Subcutaneous adipose tissue (tissue), 4 donors: ENCODE results near the gene MIB1. TPM values are rescaled to one million over a fixed set of nuclear protein-coding genes. Genes with fewer than 3 reads are reported as not detected.

Experiments used
- total RNA-seq, 4 donors: library from RNA; depleted of rRNA; stranded (reverse); fragments of >200 nt; gene quantifications; one replicate each; pipeline ENCODE4 v1.1.0, GENCODE V29; 2016
- TF ChIP-seq, protein P1 (sequence below): fragments of 450-650 bp; IDR thresholded peaks from one replicate; pipeline ENCODE4 v1.5.1; 2016; ENCODE audit warnings: low read depth, mild to moderate bottlenecking, control low read depth, antibody characterized with exemption, moderate library complexity

Gene MIB1
- total RNA-seq, 4 donors from 2014 or later = 28.4 to 38.5 (median 34.0) TPM

DNA sequence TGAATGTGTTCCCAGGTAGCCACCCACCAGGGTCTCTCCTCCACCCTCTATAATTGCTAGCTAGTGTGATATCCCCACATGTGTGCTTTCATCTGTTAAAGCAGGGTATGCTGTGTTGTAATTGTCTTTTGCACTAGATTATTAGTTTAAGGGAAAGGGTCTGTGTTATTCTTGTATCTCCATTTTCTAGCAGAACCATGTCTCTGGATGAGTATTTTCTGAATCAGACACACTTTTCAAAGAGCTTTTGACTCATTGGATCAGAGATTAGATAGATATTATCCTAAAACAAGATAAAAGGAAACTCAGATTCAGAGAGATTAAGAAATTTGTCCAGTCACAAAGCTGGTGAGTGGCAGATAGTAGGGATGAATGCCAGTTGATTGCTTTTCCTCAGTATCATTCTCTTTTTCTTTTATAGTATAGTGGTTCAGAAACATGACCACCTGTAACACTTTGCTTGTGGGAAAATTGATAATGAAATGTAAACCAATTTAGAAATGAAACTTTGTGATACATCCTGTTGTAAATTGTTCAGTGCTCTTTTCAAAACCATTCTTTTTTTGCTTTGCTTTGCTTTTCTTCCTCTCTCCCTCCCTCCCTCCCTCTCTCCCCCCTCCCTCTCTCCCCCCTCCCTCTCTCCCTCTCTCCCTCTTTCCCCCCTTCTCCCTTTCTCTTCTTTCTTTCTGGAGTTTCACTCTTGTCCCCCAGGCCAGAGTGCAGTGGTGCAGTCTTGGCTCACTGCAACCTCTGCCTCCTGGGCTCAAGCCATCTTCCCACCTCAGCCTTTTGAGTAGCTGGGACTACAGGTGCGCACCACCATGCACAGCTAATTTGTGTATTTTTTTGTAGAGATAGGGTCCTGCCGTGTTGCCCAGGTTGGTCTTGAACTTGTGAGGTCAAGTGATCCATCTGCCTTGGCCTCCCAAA, 7.4 kb downstream of the MIB1 start:
- TF ChIP-seq, protein P1, sequence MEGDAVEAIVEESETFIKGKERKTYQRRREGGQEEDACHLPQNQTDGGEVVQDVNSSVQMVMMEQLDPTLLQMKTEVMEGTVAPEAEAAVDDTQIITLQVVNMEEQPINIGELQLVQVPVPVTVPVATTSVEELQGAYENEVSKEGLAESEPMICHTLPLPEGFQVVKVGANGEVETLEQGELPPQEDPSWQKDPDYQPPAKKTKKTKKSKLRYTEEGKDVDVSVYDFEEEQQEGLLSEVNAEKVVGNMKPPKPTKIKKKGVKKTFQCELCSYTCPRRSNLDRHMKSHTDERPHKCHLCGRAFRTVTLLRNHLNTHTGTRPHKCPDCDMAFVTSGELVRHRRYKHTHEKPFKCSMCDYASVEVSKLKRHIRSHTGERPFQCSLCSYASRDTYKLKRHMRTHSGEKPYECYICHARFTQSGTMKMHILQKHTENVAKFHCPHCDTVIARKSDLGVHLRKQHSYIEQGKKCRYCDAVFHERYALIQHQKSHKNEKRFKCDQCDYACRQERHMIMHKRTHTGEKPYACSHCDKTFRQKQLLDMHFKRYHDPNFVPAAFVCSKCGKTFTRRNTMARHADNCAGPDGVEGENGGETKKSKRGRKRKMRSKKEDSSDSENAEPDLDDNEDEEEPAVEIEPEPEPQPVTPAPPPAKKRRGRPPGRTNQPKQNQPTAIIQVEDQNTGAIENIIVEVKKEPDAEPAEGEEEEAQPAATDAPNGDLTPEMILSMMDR = no peak

DNA sequence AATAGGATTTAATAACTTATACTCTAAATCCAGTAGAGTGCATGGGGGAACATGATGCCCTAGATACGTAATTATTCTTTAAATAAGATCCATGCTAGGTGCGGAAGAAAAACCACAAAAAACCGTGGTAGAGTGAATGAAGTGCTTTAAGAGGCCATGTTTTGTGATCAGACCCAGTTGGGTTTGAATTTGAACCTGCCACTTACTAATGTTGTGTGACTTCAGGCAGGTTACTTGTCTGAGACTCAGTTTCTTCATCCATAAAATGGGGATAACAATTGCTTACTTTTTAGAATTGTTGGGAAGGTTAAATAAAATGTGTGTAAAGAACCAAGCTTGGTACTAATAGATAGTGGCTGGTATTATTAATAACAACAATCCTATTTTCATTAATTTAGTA, 17.2 kb downstream of the MIB1 start:
- TF ChIP-seq, protein P1 = no peak

DNA sequence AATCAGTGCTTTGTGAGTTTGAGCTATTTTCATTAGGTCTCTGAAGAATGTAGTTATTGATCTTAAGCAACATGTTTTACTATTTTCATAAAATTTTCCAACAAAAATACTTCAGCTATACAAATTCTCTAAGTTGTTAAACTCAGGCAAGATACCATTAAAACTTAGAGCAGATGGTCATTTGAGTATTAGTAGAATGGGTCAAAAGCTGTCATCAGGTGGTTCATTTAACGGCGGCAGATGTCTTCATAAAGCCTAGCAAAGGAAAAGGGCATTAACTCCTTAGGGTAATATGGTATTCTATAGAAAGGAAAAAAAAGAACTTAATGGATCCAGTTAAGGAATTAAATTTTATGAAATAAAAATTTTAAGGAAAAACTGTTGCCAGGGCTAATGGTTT, 19.2 kb downstream of the MIB1 start:
- TF ChIP-seq, protein P1 = no peak

DNA sequence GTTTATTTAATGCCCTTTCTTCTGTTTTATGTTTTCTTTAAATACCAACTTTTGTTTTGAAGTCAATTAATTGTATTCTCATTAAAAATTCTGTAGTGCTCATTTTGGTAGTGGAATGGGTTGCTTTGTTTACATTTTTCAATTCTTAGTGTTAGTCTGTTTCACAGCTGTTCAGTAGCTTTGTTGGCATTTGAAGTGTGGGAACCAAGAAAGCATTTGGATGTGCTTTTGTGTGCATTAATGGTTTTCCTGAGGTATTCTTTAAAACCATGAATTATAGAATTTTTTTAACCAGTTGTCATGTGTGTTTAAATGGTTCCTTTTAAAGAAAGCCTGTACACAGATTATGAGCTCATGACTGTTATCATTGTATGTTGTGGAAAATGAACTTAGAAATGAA, 19.7 kb downstream of the MIB1 start:
- TF ChIP-seq, protein P1 = no peak

DNA sequence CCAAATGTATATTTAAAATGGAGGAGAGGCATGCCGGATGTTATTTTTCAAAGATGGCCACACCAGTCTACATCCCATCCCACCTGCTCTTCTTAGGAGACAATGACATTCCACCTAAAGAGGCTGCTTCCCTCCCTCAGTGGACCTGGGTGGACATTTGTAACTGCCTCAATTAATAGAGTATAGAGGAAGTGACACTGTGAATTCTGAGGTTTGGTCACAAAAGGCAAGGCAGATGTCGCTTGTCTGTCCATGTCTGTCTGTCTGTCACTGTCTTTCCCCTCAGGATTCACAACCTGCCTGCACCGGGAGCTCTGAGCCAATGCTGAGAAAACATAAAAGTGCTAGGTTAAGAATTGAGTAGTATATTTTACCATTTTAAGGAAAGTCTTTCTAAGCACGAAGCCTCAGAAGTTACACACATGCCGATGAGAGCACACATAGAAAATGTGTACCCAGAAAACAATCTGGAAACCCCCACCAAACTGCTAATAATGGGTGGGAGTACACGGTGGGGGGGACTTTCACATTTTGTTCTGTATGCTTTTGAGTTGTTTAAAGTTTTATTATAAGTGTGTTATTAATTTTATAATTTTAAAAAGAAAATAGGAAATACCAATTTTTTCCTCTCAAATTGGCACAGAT, 21.0 kb downstream of the MIB1 start:
- TF ChIP-seq, protein P1 = no peak

DNA sequence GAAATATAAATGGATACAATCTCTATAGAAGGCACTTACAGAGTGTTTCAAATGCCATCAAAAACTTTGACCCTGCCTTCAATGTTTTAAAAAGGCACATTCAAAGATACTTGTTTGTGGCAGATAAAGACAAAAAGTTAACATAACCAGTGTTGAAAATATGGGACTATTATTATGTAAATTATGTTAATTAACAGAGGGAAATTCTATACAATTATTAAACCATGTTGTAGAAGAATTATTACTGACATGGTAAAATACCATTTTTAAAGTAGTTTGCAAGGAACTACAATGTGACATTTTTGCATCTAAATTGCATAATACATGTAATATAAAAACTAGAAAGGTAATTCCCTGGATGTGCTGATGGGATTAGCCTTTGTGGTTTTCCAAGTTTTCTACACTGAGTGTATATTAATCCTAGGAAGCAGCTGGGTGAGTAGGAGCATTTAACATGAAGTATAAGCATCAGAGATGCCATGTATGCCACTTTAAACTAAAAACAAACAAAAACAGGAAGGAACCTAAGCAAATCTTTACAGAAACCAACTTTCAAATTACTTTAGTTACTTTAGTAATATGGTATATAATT, 21.7 kb downstream of the MIB1 start:
- TF ChIP-seq, protein P1 = no peak
